SU-DHL-6 (cell line): ENCODE measurements around the gene ATP6V1G2.
"Not testable (repeated sequence)": the region's sequence is repeated elsewhere in the genome, so short reads cannot be mapped to it uniquely, and the experiment has no call there.

Experiments
- H2AFZ ChIP-seq: fragments of 200-600 bp; sonication (generic); 2 replicates; pipeline ENCODE4 v1.6.1; 2014; ENCODE audit warnings: low read depth, mild to moderate bottlenecking, moderate library complexity, mixed read lengths, antibody characterized with exemption, low read length; ENCODE audit not compliant: severe bottlenecking
- H3F3A ChIP-seq: fragments of 200-600 bp; shearing (Covaris generic); 2 replicates; pipeline ENCODE4 v1.6.0; 2016; ENCODE audit warnings: antibody characterized with exemption, mild to moderate bottlenecking; ENCODE audit not compliant: insufficient read depth
- H3K27ac ChIP-seq: fragments of 200-600 bp; sonication (generic); 2 replicates; pipeline ENCODE4 v1.5.1; 2016; ENCODE audit warnings: low read depth, mild to moderate bottlenecking, low read length, moderate library complexity, mixed read lengths
- H3K27me3 ChIP-seq: fragments of 200-600 bp; sonication (generic), shearing (Covaris generic); 2 replicates; pipeline ENCODE4 v1.6.0; 2014; ENCODE audit warnings: mild to moderate bottlenecking, low read length
- H3K36me3 ChIP-seq: fragments of 200-600 bp; sonication (generic); 2 replicates; pipeline ENCODE4 v1.6.1; 2014; ENCODE audit warnings: mild to moderate bottlenecking, low read length, mixed read lengths
- H3K4me2 ChIP-seq: fragments of 300-600, 200-600 bp; shearing (Covaris generic), sonication (generic); 2 replicates; pipeline ENCODE4 v1.6.0; 2014; ENCODE audit warnings: low read length, low read depth, mild to moderate bottlenecking; ENCODE audit not compliant: poor library complexity, severe bottlenecking
- H3K4me3 ChIP-seq: fragments of 200-600 bp; sonication (generic); 2 replicates; pipeline ENCODE4 v1.5.1; 2014; ENCODE audit warnings: antibody characterized with exemption, low read length, mild to moderate bottlenecking, mixed read lengths; ENCODE audit not compliant: insufficient read depth, poor library complexity, severe bottlenecking
- H3K79me2 ChIP-seq: fragments of 200-600 bp; sonication (generic); 2 replicates; pipeline ENCODE4 v1.6.1; 2014; ENCODE audit warnings: mild to moderate bottlenecking, low read length, moderate library complexity; ENCODE audit not compliant: insufficient read depth
- H3K9ac ChIP-seq: fragments of 200-600 bp; sonication (generic); 2 replicates; pipeline ENCODE4 v1.7.0; 2014; ENCODE audit warnings: mild to moderate bottlenecking, low read length
- H3K9me2 ChIP-seq: fragments of 200-600 bp; sonication (generic); replicated peaks from 2 replicates; pipeline ENCODE4 v1.6.1; 2014; ENCODE audit warnings: low read length; ENCODE audit not compliant: insufficient read depth
- H3K9me3 ChIP-seq: fragments of 200-600 bp; sonication (generic); 2 replicates; pipeline ENCODE4 v1.6.1; 2014; ENCODE audit warnings: low read length, mixed read lengths; ENCODE audit not compliant: insufficient read depth
- H4K20me1 ChIP-seq: fragments of 200-600 bp; sonication (generic); 2 replicates; pipeline ENCODE4 v1.6.1; 2014; ENCODE audit warnings: low read depth, mild to moderate bottlenecking, antibody characterized with exemption, low read length, moderate library complexity, mixed read lengths
- CTCF ChIP-seq: fragments of 200-600 bp; sonication (generic); IDR thresholded peaks from one replicate; pipeline ENCODE4 v1.5.1; 2017; ENCODE audit warnings: antibody characterized with exemption, mild to moderate bottlenecking, low read length, moderate library complexity; ENCODE audit not compliant: insufficient read depth, poor library complexity, severe bottlenecking
- EZH2phosphoT487 ChIP-seq: fragments of 200-600 bp; sonication (generic), shearing (Covaris generic); conservative IDR thresholded peaks from 2 replicates; pipeline ENCODE4 v1.6.1; 2018; ENCODE audit warnings: mild to moderate bottlenecking, antibody characterized with exemption, low read length, moderate library complexity, mixed read lengths

Gene ATP6V1G2

DNA sequence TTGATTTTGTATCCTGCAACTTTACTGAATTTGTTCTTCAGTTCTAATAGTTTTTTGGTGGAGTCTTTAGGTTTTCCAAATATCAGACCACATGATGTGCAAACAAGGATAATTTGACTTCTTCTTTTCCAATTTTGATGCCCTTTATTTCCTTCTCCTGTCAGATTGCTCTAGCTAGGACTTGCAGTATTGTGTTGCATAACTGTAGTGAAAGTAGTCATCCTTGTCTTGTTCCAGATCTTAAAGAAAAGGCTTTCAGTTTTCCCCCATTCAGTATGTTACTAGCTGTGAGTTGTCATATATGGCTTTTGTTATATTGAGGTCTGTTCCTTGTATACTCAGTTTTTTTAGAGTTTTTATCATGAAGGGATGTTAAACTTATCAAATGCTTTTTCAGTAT is 43.8 kb downstream of the ATP6V1G2 start:
- Histone ChIP-seq H3K4me2 (no peak overlapping the region), H4K20me1 (peaks cover 47% of the 10 kb centered on the region), H3K27me3 (no peaks in the 10 kb centered on the region), H3K4me3 (no peak overlapping the region), H3K27ac (no peak overlapping the region), H3K9me2 (no peaks in the 10 kb centered on the region), H3K9ac (no peak overlapping the region), H3K36me3 (peaks cover 9% of the 10 kb centered on the region), H2AFZ (no peak overlapping the region), H3K9me3 (no peaks in the 10 kb centered on the region), H3K79me2 (peaks cover 89% of the 10 kb centered on the region), H3F3A (peaks cover 11% of the 10 kb centered on the region)
- TF ChIP-seq CTCF (no peak), EZH2phosphoT487 (no peak)

DNA sequence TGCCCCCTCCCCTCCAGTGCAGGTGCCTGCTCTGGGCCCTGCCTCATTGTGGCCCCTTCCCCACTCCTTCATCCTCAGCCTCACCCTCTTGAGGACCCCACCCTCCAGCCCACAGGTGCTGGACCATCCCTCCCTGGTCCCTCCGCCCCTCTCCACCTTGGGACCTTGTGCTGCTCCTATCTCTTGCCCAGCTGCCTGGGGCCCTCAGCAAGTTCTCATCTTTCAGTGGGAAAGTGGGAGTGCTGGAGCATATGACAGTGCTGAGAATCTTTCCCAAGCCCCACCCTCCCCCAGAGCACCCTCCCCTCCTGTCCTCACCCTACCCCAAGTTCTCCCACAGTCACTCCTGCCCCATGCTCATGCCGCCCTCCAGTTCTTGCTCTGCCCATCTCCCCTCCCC is 46.8 kb downstream of the ATP6V1G2 start:
- H2AFZ ChIP-seq, H3K9ac ChIP-seq, H3K4me3 ChIP-seq, H3K36me3 ChIP-seq, H3K9me2 ChIP-seq, H3K4me2 ChIP-seq, H3K9me3 ChIP-seq, H3K27me3 ChIP-seq, H3K27ac ChIP-seq: not testable (repeated sequence)
- Histone ChIP-seq H3F3A (peaks cover 37% of the 10 kb centered on the region), H3K79me2 (peaks cover 97% of the 10 kb centered on the region), H4K20me1 (peaks cover 41% of the 10 kb centered on the region)

DNA sequence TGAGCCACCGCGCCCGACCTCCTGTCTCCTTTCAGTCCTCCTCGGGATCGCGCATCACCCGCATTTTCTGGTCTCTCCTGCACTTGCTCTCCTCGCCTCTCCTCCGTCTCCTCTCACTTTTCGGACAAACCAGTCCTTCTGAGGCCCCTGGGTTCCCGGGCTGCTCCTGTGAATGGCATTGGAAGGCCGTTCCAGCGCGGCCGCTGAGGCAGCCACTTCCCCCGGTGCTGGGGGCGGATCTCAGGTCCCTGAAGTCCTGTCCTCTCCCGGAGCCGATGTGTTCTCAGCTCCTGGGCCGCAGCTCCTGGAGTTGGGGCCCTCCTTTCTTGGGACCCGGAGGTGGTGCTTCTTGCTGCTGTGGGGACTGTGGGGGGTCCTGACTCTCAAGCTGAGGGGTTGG is 47.7 kb downstream of the ATP6V1G2 start:
- no peak overlapping the region for H2AFZ ChIP-seq
- H3K9me3 ChIP-seq = no peaks in the 10 kb centered on the region
- H3K79me2 ChIP-seq = peaks cover 95% of the 10 kb centered on the region
- H3K4me3 ChIP-seq = no peak overlapping the region
- no peaks in the 10 kb centered on the region for H3K9me2 ChIP-seq
- H3K9ac ChIP-seq = no peak overlapping the region
- no peak overlapping the region for H3K4me2 ChIP-seq
- H3K27ac ChIP-seq = no peak overlapping the region
- no peak for TF ChIP-seq EZH2phosphoT487
- TF ChIP-seq CTCF = no peak
- peaks cover 35% of the 10 kb centered on the region for H4K20me1 ChIP-seq
- H3K27me3 ChIP-seq = no peaks in the 10 kb centered on the region
- H3F3A ChIP-seq = peaks cover 37% of the 10 kb centered on the region
- no peaks in the 10 kb centered on the region; the same call in 1 of the 2 replicates for H3K36me3 ChIP-seq

DNA sequence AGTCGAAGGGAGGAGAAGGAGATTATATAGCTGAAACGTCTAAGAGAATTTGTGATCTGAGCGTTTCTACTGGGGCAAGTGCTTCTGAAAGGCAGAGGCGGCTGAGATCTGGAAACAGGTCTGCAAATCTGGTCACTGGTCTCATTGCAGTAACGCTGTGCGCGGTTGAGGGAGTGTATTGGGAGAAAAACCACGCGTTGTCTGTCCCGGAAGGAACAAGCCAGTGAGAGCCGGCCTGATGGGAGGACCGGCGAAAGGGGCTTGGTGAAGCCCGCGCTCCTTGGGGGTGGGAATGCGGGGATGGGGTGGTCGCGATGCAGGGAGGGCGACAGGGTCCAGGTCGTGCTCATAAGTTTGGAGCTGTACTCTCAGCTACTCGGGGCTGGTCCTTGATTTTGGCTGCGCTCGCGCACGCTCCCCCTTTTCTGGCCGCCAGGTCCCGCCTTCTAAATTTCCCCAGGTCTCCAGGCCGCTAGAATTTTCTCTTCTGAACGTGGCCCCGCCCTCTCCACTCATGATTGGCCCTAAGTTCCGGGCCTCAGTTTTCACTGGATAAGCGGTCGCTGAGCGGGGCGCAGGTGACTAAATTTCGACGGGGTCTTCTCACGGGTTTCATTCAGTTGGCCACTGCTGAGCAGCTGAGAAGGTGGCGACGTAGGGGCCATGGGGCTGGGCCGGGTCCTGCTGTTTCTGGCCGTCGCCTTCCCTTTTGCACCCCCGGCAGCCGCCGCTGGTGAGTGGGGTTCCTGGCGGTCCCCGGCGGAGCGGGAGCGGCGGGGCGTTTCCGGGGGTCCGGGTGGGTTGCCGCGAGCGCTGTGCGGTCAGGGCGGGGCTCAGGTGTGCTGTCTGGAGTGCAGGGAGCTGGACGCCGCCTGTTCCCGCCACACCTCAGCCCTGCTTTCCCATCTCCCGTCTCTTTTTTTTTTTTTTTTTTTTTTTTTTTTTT is 48.6 kb downstream of the ATP6V1G2 start, which contains the start of gene MICB:
MICB (plus strand) TSS at position 615 of the 946 bp plus-strand sequence; CDS start at position 664, 49 bp downstream.
- Histone ChIP-seq H3K27me3 (no peaks in the 10 kb centered on the region), H3K4me3 (peak within 1 kb of the TSS; percentile 95), H2AFZ (no peak within 1 kb of the TSS), H3K27ac (peak within 1 kb of the TSS; percentile 93), H3K9me2 (no peaks in the 10 kb centered on the region), H3K4me2 (peak within 1 kb of the TSS; percentile 94), H4K20me1 (peaks cover 26% of the 10 kb centered on the region; the same call in 1 of the 2 replicates), H3K36me3 (no peaks in the 10 kb centered on the region; the same call in 1 of the 2 replicates), H3K79me2 (peaks cover 89% of the 10 kb centered on the region), H3F3A (peaks cover 38% of the 10 kb centered on the region), H3K9me3 (no peaks in the 10 kb centered on the region), H3K9ac (peak within 1 kb of the TSS; percentile 72)
- TF ChIP-seq EZH2phosphoT487 (no peak), CTCF (no peak)
